ENCODE data around the gene GRM8. TPM values are rescaled to one million over a fixed set of nuclear protein-coding genes. Genes with fewer than 3 reads are reported as not detected.

Gene GRM8
- total and polyA plus RNA-seq, 9 of the 15 experiments (the other 6 are each of a cell fraction or from before 2014, with no cell fraction given) = 0.13 TPM; not detected in 7

GRCh38 chr7:126605553-126605952 is 647.2 kb downstream of the GRM8 start:
- no peak for ATAC-seq
- Histone ChIP-seq H3K4me3 (no peak overlapping the region), H3K4me2 (ENCODE audit: insufficient read depth, low read length) (no peak overlapping the region), H4K20me1 (replicated peaks; ENCODE audit: control insufficient read depth, insufficient read depth, low read length) (no peaks in the 10 kb centered on the region), H2AFZ (ENCODE audit: low read depth, low read length) (no peak overlapping the region), H3K4me1 (replicated peaks in 1 of 2; ENCODE audit: control insufficient read depth in 2 of 2, insufficient read depth in 2 of 2, low read length in 2 of 2) (no peaks in the 10 kb centered on the region), H3K79me2 (ENCODE audit: control insufficient read depth, insufficient read depth, low read length) (no peaks in the 10 kb centered on the region), H3K27ac (ENCODE audit: extremely low read depth, low read depth, low read length) (no peak overlapping the region), H3K9me1 (ENCODE audit: control insufficient read depth, insufficient read depth, low read length) (no peaks in the 10 kb centered on the region), H3K9ac (ENCODE audit: insufficient read depth in 1 of 2, low read depth in 2 of 2, low read length in 2 of 2) (no peak overlapping the region), H3K36me3 (ENCODE audit: control insufficient read depth, insufficient read depth, low read length) (no peaks in the 10 kb centered on the region), H3K9me3 (replicated peaks; ENCODE audit: control insufficient read depth, insufficient read depth, low read depth, low read length) (no peaks in the 10 kb centered on the region), H3K27me3 (ENCODE audit: control insufficient read depth in 2 of 2, insufficient read depth in 2 of 2, low read length in 2 of 2) (no peaks in the 10 kb centered on the region)
- ChIA-PET POLR2A (no interaction called here), CTCF (ENCODE audit: low intra/inter-chr PET ratio) (no interaction called here)
- in situ Hi-C loops (cut with MboI) (no loop called here), intact Hi-C loops (cut with micrococcal nuclease) (no loop called here)
- BruUV-seq (replicated peaks) = no TSS peak
- 3% methylated on average over 2 of the region's 2 CpGs for WGBS (ENCODE audit: insufficient coverage, low coverage, missing lambda C conversion rate)
- FAIRE-seq = no peak
- no peak for DNase-seq (ENCODE audit: extremely low read depth in 1 of 4, low spot score in 3 of 4)
- TF ChIP-seq CBFA2T2 (conservative IDR thresholded peaks at IDR 0.05) = no peak
- no peak for TF ChIP-seq ZNF408 (CRISPR knock-in tag; IDR thresholded peaks at IDR 0.05; ENCODE audit: low read depth)
- no peak for TF ChIP-seq POLR2B (IDR thresholded peaks at IDR 0.05; ENCODE audit: low read depth, partially characterized antibody)
- TF ChIP-seq CHCHD3 (CRISPR knock-in tag; IDR thresholded peaks at IDR 0.05) = no peak
- no peak for TF ChIP-seq HNRNPK (IDR thresholded peaks at IDR 0.05; ENCODE audit: low read depth, low read length, poor library complexity, severe bottlenecking)
- no peak for TF ChIP-seq PHF8 (IDR thresholded peaks at IDR 0.05; ENCODE audit: borderline replicate concordance, low read length)
- no peak for TF ChIP-seq NR2C2 (CRISPR knock-in tag; IDR thresholded peaks at IDR 0.05)
- TF ChIP-seq NR2C2 (tag; IDR thresholded peaks at IDR 0.05) = no peak
- no peak for TF ChIP-seq ETS1 (conservative IDR thresholded peaks at IDR 0.05; ENCODE audit: control insufficient read depth, low read depth, low read length)
- no peak for TF ChIP-seq XRCC4 (IDR thresholded peaks at IDR 0.05; ENCODE audit: extremely low read depth, insufficient read depth, insufficient read length)
- TF ChIP-seq ZNF407 (IDR thresholded peaks at IDR 0.05; ENCODE audit: low read depth) = no peak
- no peak for TF ChIP-seq ZNF175 (CRISPR knock-in tag; IDR thresholded peaks at IDR 0.05; ENCODE audit: low read depth)
- TF ChIP-seq SIN3A (IDR thresholded peaks at IDR 0.05; ENCODE audit: borderline replicate concordance in 2 of 2, control insufficient read depth in 1 of 2, low read depth in 2 of 2, low read length in 2 of 2) = no peak
- no peak for TF ChIP-seq SP2 (IDR thresholded peaks at IDR 0.05; ENCODE audit: extremely low read depth, low read depth, low read length, poor library complexity, severe bottlenecking)

Measured in K562 (cell line).